GM18505 (cell line): ENCODE measurements around the gene SGCD.

Experiments used
- ATAC-seq: cut with Tn5 transposase; IDR thresholded peaks from one replicate; pipeline ENCODE4 v1.9.1; 2021; ENCODE audit not compliant: unreplicated experiment
- POLR2A ChIP-seq: IDR thresholded peaks from 4 replicates; pipeline ENCODE4 v1.6.1; 2011; ENCODE audit warnings: borderline replicate concordance; ENCODE audit not compliant: insufficient read depth, insufficient read length; ENCODE audit errors: extremely low read depth

Gene SGCD

DNA sequence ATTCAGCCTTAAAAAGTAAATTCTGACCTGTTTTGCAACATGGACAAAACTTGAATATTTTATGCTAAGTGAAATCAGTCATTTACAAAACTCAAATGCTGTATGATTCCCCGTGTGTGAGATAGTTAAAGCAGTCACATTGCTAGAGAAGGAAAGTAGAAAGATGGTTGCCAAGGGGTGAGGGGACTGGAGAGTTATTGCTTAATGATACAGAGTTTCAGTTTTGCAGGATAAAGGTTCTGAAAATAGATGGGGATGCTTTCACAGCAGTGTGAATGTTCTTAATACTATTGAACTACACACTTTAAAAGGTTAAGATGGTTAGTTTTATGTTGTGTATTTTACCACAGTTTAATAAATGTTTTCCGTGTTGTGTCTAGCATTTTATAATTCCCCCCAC, 51.2 kb downstream of the SGCD start:
- no peak for ATAC-seq

DNA sequence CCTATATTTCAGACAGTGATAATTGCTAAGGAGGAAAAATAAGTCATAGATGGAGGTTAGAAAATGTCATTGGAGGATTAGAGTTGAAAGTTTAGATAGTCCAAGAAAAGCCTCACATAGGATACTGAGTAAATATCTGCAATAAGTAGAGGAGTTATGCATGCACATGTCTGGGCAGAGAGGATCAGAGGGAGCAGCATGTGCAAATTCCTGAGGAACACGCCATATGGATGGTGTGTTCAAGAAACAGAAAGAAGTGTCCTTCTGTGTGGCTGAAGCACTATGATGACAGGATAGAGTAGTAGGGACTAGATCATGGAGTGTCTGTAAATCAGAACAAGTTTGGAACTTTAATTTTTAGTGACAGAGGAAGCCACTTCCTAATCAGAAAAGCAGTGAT, 52.2 kb downstream of the SGCD start:
- TF ChIP-seq POLR2A = no peak
- no peak for ATAC-seq

More for the DNA sequence above, 51.2 kb downstream of the SGCD start:
- no peak for TF ChIP-seq POLR2A

DNA sequence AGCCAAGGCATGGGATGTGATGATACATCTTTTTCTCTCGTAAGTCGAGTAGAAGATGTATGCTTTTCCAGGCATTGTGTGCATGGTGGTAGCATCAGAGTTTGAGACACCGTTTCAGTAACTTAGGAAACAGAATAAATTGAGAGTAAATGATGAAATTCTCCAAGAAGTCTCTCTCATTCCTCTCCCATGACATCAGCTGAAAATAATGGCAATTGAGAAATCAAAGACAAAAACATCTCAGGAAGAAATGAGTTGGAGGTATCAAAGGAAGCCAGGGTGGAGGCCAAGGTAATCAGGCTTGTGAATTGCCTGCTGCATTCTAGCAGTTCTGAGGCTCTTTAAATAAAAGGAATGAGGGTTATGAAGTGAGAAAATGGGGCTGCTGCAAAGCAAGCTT, 53.9 kb downstream of the SGCD start:
- no peak for TF ChIP-seq POLR2A
- ATAC-seq = no peak

DNA sequence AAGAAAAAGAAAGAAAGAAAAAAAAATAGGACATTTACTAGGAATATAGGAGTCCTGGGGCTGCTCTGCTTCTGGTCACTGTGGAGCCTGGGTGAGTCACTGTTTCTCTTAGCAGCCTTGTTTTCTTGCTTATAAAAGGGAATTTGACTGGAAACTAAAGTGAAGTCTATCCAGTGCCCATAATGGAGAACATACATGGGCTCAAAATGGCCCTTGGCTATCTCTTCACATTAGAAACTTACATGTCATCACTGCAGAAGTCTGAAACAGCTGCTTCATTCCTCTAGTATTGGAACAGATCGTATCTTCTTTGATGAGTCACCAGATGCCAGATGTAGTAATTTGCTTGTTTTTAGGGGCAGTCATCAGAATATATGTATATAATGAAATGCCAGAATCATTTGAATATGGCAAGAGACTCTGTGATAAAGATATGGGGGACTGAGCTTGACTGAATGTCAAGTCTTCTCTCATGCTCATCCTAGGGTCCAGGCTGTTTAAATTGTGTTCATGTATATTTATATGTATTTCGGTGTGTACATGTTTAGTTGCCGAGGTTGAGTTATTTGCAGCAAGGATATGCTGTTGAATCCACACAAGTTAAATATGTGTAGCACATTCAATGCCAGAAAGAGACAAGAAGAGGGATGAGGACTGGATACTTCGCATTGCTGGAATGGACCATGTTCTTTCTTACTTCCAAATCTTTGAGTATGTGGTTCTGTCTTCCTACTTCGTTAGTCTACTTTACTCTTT, 56.7 kb downstream of the SGCD start:
- ATAC-seq = no peak
- TF ChIP-seq POLR2A = no peak

DNA sequence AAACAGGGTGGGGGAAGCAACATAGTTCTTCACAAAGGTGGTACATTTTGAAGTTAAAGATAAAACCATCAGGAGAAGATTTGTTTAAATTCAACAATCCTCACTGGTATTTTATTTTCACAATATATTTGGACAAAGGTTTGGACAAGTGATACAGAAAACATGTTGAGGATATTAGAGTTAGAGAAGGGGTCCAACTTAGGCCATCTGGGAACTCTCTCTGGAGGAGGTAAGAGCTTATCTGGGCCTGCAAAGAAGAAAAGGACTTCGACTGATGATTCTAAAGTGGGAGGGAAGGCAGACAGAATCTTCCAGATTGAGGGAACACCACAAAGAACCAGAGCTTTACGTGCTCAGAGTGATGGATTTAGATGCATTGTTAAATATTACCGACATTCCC, 58.5 kb downstream of the SGCD start:
- TF ChIP-seq POLR2A = no peak
- no peak for ATAC-seq

DNA sequence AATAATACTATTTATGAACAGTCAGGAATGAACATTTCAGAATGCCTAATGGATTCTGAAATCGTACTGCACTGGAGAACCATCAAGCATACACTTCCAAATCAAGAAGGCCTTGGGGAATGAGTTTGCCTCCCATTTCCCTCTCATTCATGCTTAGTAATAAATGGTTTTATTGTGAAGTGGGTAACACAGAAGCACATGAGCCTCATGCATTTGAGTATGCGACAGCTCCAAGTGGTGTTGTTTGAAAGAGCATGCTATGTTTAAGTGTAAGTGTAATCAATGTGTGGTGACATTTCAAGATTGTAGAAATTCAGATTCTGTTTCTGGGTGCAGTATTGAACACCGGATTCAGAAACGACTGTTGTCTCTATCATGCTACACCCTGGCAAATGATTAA, 60.0 kb downstream of the SGCD start:
- TF ChIP-seq POLR2A = no peak
- ATAC-seq = no peak

DNA sequence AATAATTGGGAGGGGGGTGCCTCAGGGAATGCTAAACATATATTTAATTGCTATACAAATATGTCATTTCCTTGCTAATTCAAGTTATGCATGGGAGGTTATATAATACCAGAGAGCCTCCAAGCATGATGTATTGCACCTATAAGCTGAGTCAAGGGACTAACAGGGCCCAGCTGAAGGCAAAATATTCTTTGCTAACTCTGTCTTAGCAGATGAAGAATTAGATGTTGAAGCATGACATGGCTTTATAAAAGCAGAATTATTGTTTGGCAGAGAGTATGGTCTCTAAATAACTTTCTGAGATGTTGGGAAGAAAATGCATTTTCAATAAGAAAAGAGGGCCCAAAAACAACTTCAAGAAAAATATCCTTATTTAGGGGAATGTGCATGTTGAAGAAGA, 60.4 kb downstream of the SGCD start:
- TF ChIP-seq POLR2A = no peak
- no peak for ATAC-seq

DNA sequence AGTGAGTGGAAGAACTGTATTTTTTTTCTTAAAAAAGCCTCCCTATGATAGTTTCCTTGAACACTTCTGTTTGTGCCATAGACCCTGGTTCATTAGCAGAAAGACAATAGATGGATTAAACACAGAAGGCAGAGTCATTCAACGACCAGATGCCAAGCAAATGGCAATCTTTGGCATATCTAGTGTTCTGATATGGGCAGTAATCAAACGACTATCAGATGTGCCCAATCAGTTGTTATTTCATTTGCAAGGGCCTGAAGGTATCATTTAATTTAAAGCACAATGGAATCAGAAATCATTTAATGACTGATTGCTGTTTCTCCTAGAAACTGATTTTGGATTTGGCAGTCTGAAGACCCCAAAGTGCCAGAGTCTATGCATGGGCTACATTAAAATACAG, 61.3 kb downstream of the SGCD start:
- ATAC-seq = no peak
- no peak for TF ChIP-seq POLR2A

DNA sequence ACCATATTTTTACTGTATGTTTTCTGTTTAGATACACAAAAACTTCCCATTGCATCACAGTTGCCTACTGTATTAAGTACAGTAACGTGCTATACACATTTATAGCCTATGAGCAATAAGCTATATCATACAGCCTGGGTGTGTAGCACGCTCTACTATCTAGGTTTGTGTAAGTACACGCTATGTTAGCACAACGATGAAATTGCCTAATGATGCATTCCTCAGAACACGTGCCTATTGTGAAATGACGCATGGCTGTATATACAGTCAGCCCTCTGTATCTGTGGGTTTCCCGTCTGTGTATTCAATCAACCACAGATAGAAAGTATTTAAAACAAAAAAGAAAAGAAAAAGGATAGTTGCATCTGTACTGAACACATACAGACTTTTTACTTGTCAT, 64.2 kb downstream of the SGCD start:
- no peak for ATAC-seq
- TF ChIP-seq POLR2A = no peak

DNA sequence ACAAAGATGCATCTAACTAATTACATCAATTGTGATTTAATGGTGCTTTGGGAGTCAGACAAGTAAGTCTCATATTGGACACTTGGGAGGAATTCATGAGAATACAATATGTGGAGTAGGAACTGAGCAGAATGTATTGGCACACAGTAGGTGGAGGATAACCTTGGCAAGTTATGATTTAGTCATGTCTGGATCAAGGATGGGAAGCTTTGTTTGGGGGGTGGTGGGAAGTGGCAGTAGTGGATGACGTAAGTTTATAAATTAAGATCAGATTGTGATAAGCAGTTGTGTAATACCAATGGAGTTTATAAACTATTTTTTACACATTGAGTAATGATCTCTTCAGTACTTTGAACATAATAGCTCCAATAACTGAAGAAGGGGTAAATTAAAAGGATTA, 67.0 kb downstream of the SGCD start:
- no peak for TF ChIP-seq POLR2A
- no peak for ATAC-seq

DNA sequence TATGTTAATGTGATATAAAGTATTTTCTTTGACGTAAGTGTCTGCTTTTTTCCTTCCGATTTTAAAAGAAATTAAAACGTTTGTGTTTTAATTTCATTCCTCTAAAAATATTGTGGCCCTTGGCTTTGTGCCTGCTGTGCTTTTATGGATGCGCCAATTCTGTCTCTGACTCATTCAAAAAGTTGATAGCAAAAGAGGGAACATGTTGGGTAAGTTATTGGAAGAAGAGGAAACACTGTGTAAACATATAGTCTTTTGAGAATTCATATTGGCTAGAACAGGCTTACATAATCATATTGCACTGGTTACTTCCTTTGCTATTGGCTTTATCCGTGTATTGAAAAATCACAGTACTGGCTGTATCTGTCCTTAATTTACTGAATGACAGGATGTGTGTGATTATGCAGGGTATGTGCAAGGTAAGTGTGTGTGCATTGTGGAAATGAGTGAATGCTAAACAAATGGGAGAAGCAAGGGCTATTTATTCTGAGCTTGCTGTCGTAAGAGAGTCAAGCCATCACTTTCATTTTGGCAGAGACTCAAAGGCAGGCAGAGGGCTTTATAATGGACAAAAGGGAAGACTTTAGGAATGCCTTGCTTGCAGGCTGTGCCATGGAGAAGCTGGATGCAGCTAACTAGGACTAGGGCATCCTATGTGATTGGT, 67.8 kb downstream of the SGCD start:
- ATAC-seq = no peak
- TF ChIP-seq POLR2A = no peak

DNA sequence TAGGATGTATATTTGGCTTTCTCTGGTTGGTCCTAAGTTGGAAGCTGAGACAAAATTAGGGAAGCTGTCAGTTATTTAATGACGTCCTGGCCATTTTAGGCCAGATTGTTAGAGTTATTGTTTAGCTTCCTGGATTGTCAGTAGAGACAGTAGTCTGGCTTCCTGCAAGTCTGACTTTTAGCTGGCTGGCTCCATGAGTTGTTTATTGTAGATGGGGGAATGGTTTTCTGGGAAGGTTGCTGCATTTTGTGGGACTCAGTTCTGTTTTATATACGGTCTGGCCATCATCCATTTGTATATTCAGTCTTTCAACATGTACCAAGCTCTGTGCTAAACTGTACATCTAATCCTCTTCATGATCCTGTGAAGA, 68.3 kb downstream of the SGCD start:
- no peak for ATAC-seq
- TF ChIP-seq POLR2A = no peak

DNA sequence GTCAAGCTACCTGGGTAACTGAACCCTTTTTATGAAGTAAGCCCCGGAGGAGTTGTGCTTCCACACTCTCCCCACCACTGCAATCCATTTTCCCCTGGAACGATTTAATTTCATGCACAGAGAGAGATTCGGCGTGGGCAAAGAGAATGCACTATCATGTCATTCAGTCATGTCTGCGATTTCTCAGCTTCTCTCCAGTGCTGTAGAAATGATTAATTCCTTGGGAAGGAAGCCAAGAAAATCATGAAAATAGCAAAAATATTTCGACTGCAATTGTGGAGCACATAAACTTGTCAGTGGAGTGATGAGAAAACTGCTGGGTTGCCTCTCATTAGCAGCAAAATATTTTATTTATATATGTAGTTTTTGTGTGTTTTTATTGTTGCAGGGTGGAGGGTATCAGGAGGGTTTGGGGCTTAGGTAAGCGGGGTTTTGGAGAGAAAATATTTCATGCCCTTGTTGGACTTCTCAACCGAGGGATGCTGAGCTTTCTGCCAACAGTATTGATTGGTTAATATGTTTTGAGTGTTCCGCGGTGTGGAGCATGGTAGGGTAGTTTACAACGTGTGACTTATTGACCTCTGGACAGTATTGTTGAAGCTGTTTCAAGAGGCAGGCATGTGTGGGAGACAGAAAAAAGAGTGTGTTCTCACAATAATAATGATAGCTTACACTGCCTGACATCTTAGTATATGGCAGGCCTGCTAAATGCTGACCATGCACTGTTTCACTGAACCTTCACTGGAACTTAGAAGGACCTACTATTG, 69.3 kb downstream of the SGCD start:
- ATAC-seq = no peak
- no peak for TF ChIP-seq POLR2A

DNA sequence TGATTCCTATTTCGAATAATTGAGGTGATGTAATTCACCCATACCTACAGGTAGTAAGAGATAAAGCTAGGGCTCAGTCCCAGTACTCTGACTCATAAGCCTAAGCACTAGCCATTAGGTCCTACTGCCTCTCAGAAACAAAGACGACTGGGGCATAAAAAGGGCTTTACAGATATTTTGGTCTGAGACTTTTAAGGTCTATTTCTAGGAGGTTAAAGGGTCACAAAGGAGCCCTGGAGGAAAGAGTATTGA, 69.8 kb downstream of the SGCD start:
- no peak for TF ChIP-seq POLR2A
- no peak for ATAC-seq
